PC-9 (cell line): ENCODE data around the gene PHACTR1. TPM values are rescaled to one million over a fixed set of nuclear protein-coding genes. Genes with fewer than 3 reads are reported as not detected.

Source experiments
- BruUV-seq: library from RNA; stranded (reverse); fragments of 400-500 nt; replicated peaks from 2 replicates; lab custom pipeline; 2021; lab: Mats Ljungman, UMichigan
- CTCF ChIA-PET: fragments of 300-600 bp; sonication (Branson Sonifier 250); formaldehyde crosslinking; loops from one replicate; lab custom pipeline; 2022; ENCODE audit warnings: antibody characterized with exemption; lab: Charles Lee
- POLR2A ChIA-PET: fragments of 300-600 bp; sonication (Branson Sonifier 250); formaldehyde crosslinking; loops from one replicate; lab custom pipeline; 2022; ENCODE audit warnings: antibody characterized with exemption; ENCODE audit not compliant: unreplicated experiment; lab: Charles Lee
- DNase-seq, 2 experiments: peaks; one replicate each; pipeline versions ENCODE4 v3.0.0 to v3.0.0-alpha.2; 2015 to 2022; ENCODE audit warnings: mixed read lengths in 1 of 2
- H2AFZ ChIP-seq: fragments of 200-600 bp; sonication (generic); 2 replicates; pipeline ENCODE4 v1.8.1; 2017; ENCODE audit warnings: antibody characterized with exemption
- H3F3A ChIP-seq: fragments of 200-600 bp; sonication (generic); 2 replicates; pipeline ENCODE4 v1.8.1; 2017; ENCODE audit warnings: antibody characterized with exemption, mild to moderate bottlenecking, low read depth; ENCODE audit not compliant: insufficient read depth
- H3K27ac ChIP-seq: fragments of 200-600 bp; sonication (generic); 2 replicates; pipeline ENCODE4 v1.6.1; 2016; ENCODE audit warnings: mixed run types
- H3K27me3 ChIP-seq: fragments of 200-600 bp; sonication (generic); 2 replicates; pipeline ENCODE4 v1.6.1; 2016; ENCODE audit warnings: low read depth, mixed run types; ENCODE audit not compliant: insufficient read depth
- H3K36me3 ChIP-seq: fragments of 200-600 bp; sonication (generic); 2 replicates; pipeline ENCODE4 v1.6.1; 2016; ENCODE audit warnings: low read depth, mixed run types
- H3K4me1 ChIP-seq: fragments of 200-600 bp; sonication (generic); replicated peaks from 2 replicates; pipeline ENCODE4 v1.6.1; 2016; ENCODE audit warnings: mixed run types; ENCODE audit not compliant: insufficient read depth
- H3K4me2 ChIP-seq: fragments of 200-600 bp; sonication (generic); 2 replicates; pipeline ENCODE4 v1.6.1; 2017; ENCODE audit warnings: mixed run types
- H3K4me3 ChIP-seq: fragments of 200-600 bp; sonication (generic); 2 replicates; pipeline ENCODE4 v1.6.1; 2016; ENCODE audit warnings: mixed run types
- H3K79me2 ChIP-seq: fragments of 200-600 bp; sonication (generic); 2 replicates; pipeline ENCODE4 v1.6.1; 2017; ENCODE audit warnings: low read depth, mixed run types
- H3K9me2 ChIP-seq: fragments of 200-600 bp; sonication (generic); 2 replicates; pipeline ENCODE4 v1.8.1; 2017; ENCODE audit warnings: mild to moderate bottlenecking; ENCODE audit not compliant: insufficient read depth
- H3K9me3 ChIP-seq: fragments of 200-600 bp; sonication (generic); 2 replicates; pipeline ENCODE4 v1.8.1; 2016; ENCODE audit warnings: low read depth; ENCODE audit not compliant: insufficient read depth
- H4K20me1 ChIP-seq: fragments of 200-600 bp; sonication (generic); 2 replicates; pipeline ENCODE4 v1.8.1; 2017; ENCODE audit not compliant: insufficient read depth
- EZH2 ChIP-seq: fragments of 200-600 bp; sonication (generic); IDR thresholded peaks from 2 replicates; pipeline ENCODE4 v1.8.0; 2017; ENCODE audit warnings: antibody characterized with exemption, low read depth
- intact Hi-C: fragments of 100-400 bp; cut with micrococcal nuclease; formaldehyde crosslinking; loops from one replicate; pipeline ENCODE4 v1.10.0; 2022; ENCODE audit not compliant: unreplicated experiment
- total RNA-seq: library from RNA; stranded (reverse); gene quantifications from 2 replicates; pipeline ENCODE4 v1.2.3, GENCODE V29; 2021
- TF ChIP-seq, protein P1 (sequence below): fragments of 200-600 bp; sonication (generic); conservative IDR thresholded peaks from 2 replicates; pipeline ENCODE4 v1.6.1; 2017; ENCODE audit warnings: mixed run types, antibody characterized with exemption, mild to moderate bottlenecking, moderate library complexity

PHACTR1 gene
- total RNA-seq, 1 experiment from 2014 or later: not detected

DNA sequence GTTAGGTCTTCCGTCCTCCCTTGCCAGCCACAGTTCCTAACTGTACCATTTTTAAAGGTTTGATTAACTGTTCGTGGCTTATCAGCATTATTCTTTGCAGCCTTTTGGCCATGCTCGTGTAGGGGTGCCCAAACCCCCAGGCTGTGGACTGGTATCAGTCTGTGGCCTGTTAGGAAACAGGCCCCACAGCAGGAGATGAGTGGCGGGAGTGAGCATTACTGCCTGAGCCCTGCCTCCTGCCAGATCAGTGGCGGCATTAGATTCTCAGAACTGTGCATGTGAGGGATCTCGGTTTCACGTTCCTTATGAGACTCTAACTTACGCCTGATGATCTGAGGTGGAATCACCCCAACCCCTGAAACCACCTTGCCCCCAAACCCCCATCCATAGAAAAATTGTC, 532.4 kb downstream of the PHACTR1 start:
- no peak for DNase-seq
- Histone ChIP-seq H3F3A (no peaks in the 10 kb centered on the region), H3K4me2 (no peak overlapping the region), H2AFZ (no peak overlapping the region), H3K4me1 (no peaks in the 10 kb centered on the region), H3K9me3 (no peaks in the 10 kb centered on the region), H4K20me1 (no peaks in the 10 kb centered on the region), H3K36me3 (no peaks in the 10 kb centered on the region), H3K27ac (no peak overlapping the region), H3K27me3 (peaks cover 61% of the 10 kb centered on the region), H3K79me2 (no peaks in the 10 kb centered on the region), H3K4me3 (no peak overlapping the region), H3K9me2 (no peaks in the 10 kb centered on the region)
- ChIA-PET CTCF (no interaction called here), POLR2A (no interaction called here)
- intact Hi-C loops: no loop called here
- no TSS peak for BruUV-seq
- TF ChIP-seq, protein P1, sequence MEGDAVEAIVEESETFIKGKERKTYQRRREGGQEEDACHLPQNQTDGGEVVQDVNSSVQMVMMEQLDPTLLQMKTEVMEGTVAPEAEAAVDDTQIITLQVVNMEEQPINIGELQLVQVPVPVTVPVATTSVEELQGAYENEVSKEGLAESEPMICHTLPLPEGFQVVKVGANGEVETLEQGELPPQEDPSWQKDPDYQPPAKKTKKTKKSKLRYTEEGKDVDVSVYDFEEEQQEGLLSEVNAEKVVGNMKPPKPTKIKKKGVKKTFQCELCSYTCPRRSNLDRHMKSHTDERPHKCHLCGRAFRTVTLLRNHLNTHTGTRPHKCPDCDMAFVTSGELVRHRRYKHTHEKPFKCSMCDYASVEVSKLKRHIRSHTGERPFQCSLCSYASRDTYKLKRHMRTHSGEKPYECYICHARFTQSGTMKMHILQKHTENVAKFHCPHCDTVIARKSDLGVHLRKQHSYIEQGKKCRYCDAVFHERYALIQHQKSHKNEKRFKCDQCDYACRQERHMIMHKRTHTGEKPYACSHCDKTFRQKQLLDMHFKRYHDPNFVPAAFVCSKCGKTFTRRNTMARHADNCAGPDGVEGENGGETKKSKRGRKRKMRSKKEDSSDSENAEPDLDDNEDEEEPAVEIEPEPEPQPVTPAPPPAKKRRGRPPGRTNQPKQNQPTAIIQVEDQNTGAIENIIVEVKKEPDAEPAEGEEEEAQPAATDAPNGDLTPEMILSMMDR: no peak
- TF ChIP-seq EZH2: no peak

DNA sequence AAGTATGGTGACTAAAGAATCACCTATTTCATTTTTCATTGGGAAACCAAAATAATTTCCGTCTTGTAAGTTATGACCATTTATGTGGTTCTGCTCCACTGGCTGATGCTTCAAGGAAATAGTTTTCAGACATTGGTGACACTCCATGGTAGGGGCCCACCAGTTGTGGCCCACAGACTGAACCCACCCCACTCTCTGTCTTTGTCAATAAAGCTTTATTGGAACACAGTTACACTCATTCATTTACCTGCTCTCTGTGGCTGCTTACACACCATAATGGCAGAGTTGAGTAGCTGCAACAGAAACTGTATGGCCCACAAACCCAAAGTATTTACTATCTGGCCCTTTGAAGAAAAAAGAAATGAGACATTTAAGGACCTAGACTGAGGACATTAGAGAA, 533.2 kb downstream of the PHACTR1 start:
- Histone ChIP-seq H3K36me3 (no peaks in the 10 kb centered on the region), H4K20me1 (no peaks in the 10 kb centered on the region), H2AFZ (no peak overlapping the region), H3K9me2 (no peaks in the 10 kb centered on the region), H3F3A (no peaks in the 10 kb centered on the region), H3K9me3 (no peaks in the 10 kb centered on the region), H3K79me2 (no peaks in the 10 kb centered on the region), H3K4me2 (no peak overlapping the region), H3K4me1 (no peaks in the 10 kb centered on the region), H3K4me3 (no peak overlapping the region), H3K27ac (no peak overlapping the region), H3K27me3 (peaks cover 53% of the 10 kb centered on the region)
- ChIA-PET CTCF (no interaction called here), POLR2A (no interaction called here)
- no peak for DNase-seq
- TF ChIP-seq, protein P1: no peak
- TF ChIP-seq EZH2: no peak
- intact Hi-C loops: no loop called here
- no TSS peak for BruUV-seq

- Histone ChIP-seq H3K4me1 (no peaks in the 10 kb centered on the region), H3F3A (no peaks in the 10 kb centered on the region), H3K4me2 (no peak overlapping the region), H4K20me1 (no peaks in the 10 kb centered on the region), H3K27ac (no peak overlapping the region), H3K79me2 (no peaks in the 10 kb centered on the region), H3K9me3 (no peaks in the 10 kb centered on the region), H2AFZ (no peak overlapping the region), H3K36me3 (no peaks in the 10 kb centered on the region), H3K9me2 (no peaks in the 10 kb centered on the region), H3K4me3 (no peak overlapping the region), H3K27me3 (peaks cover 44% of the 10 kb centered on the region)
- ChIA-PET CTCF (no interaction called here), POLR2A (no interaction called here)
- intact Hi-C loops: no loop called here
- no peak for DNase-seq
- no peak for TF ChIP-seq EZH2
- TF ChIP-seq, protein P1: no peak
- BruUV-seq: no TSS peak
Observed at GRCh38 chr6:13250703-13251102, 534.1 kb downstream of the PHACTR1 start.
